ENCODE measurements around the gene ADGRV1.

- no peak for TF ChIP-seq CTCF (conservative IDR thresholded peaks at IDR 0.05; ENCODE audit: low read depth, low read length)
- TF ChIP-seq EZH2 (IDR thresholded peaks at IDR 0.05; ENCODE audit: borderline replicate concordance, low read depth, low read length, poor library complexity, severe bottlenecking), result no peak
Observed at GRCh38 chr5:91028499-91028956, 469.9 kb downstream of the ADGRV1 start.

Data from A673 (cell line).